Activated effector memory CD4-positive, alpha-beta T cell treated with anti-CD3 and anti-CD28 coated beads, Interleukin-2, amount 50 U/mL, for 16 hours (primary cell): Measurements from ENCODE around the gene NOP10.
"Not testable (repeated sequence)": the region's sequence is repeated elsewhere in the genome, so short reads cannot be mapped to it uniquely, and the experiment has no call there.

Experiments used
- DNase-seq: peaks from one replicate; pipeline ENCODE4 v3.0.0-alpha.2; 2020

Gene NOP10

DNA sequence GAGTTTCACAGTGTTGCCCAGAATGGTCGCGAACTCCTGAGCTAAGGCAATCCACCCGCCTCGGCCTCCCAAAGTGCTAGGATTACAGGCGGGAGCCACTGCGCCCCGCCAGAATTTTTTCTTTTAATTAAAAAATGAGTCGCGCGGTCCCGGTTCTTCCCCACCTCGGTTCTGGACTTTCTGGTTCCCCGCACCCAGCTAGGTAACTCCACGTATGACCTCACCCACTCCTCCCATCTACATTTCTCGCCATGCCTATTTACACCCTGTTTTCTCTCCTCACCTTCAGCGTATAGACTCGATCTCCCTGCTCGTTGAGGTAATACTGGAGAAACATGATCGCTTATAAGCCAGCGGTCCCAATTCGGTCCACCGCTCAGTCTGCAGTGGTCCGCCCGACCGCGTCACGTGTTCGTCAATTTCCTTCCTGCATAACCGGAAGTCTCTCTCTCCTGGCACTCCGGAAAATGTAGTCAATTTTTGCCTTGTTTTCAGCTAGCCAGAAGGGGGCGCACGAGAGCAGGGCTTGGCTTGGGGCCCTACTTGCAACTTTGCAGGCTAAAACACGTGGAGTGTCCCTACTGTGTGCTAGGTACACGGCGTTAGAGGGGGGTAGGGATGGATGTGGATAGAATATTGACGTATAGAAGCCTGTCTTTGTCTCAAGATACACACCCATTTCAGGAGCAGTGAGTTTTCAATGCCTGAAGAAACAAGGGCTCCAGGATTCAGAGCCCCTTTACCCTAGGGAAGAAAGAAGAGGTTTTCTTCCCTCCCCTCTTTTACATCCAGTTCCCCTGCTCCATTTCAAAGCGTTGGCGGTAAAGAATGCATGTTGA is at the start of gene NOP10, which contains the start of gene NUTM1:
TSS of gene NOP10 (minus strand) at position 400 of the 839 bp plus-strand sequence. CDS start at position 337, 63 bp downstream.
TSS of gene NUTM1 (plus strand) at position 579 of the 839 bp plus-strand sequence. CDS start 382 bp downstream, outside the sequence.
- DNase-seq = peak; percentile 98

DNA sequence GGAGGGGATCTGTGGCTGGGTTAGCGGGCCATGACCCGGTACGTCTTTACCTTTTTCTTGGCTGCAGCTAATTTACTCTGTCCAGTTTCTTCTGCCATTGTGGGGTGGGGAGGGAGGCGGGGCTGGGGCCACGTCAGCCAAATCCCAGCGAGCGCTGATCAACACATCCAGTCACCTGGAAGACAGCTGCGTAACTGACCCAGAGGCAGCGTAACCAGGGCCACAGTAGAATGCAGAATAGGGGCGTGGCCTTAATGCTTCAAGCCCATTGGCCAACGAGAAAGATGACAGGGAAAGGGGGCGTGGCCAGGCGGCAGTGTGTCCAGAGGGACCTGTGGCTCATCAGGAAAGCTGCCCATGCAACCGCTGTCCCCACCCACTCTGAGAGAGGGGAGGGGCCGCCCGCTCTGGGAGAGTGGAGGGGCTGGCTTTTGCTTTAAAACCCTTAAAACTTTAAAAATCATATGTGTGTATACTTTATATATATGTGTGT is 46.7 kb upstream of the NOP10 start:
- not testable (repeated sequence) for DNase-seq

DNA sequence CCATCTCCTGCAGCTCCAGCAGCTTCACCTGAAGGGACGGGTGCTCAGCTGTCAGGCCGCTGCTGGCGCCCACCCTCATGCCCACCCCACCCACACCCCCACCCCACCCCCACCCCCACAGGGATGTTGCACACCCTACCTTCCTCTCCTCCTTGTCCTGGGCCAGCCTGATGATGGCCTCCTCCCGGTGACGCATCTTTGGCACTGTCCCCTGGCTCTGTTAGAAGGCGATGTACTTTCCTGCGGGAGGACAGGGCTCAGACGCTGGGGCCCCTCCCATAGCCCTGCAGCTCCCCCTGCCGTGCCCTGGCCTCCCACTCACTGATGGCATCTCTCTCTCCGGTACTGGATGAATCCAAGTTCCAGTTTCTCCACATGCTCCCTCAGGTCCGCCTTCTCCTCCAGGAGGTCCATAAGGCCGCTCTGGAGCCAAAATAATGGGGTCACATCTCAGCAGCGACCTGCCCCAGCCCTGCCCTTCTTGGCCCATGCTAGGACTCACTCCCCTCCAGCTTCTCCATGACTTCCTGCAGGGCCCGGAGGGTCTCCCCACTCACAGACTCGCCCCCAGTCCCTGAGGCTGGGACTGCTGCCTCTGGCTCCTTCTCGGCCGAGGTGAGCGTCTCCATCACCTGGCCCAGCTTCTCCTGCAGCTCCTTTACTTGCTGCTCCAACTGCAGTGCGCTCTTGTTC is 39.0 kb upstream of the NOP10 start:
- DNase-seq = not testable (repeated sequence)

DNA sequence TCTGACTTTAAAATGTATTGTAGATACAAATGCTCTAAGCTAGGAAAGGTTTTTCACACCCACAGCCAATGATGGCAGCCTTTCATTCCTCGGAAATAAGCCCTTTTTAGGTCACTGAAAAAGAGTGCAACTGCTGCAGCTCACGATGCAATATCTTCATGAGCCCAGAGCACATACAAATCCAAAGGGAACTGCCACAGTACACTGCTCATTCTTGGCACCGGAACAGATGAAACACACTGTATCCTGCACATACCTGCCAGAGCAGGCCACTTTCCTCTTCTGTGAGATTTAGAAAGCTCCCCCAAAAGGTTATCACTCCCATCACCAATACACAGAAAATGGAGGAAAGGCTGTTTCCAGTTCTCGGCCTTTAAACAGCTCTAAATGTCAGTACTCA is 37.6 kb upstream of the NOP10 start:
- DNase-seq = not testable (repeated sequence)

DNA sequence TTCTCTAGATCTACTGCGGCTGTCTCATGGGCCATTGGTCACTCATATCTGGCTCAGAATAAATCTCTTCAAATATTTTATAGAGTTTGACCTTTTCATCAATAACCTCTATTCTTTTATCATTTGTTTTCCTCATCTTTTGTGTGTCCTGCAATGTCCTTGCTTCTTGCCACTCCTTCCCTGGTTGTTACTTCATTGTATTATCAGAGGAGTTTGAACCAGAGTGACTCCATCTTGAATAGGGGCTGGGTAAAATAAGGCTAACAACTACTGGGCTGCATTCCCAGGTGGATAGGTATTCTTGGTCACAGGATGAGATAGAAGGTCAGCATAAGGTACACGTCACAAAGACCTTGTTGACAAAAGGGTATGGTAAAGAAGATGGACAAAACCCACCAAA is 33.9 kb upstream of the NOP10 start:
- no peak for DNase-seq

DNA sequence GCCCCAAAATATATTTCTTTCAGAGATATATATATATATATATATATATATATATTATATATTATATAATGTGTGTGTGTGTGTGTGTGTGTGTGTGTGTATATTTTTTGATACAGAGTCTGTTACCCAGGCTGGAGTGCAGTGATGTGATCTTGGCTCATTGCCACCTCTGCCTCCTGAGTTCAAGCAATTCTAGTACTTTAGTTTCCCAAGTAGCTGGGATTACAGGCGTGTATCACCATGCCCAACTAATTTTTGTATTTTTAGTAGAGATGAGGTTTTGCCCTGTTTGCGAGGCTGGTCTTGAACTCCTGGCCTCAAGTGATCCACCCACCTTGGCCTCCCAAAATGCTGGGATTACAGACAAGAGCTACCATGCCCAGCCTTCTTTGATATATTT is 32.6 kb upstream of the NOP10 start:
- DNase-seq = not testable (repeated sequence)

DNA sequence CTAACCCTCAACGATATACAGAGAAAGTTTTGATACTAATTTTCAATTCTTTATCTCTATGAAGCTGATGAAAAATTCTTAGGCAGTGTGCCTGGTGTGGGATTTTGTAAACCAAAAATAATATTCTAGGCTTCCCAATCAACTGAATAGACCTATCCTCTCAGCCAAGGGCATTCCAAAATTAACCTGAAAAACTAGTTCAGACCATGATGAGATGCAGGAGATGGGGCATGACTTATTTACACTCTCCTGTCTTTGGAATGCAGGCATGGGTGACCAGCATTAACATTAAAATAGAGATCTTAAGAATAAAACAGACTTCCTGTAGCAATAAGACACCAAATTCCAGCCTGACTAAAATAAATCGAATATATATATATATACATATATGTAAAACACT is 31.9 kb upstream of the NOP10 start:
- DNase-seq = no peak

DNA sequence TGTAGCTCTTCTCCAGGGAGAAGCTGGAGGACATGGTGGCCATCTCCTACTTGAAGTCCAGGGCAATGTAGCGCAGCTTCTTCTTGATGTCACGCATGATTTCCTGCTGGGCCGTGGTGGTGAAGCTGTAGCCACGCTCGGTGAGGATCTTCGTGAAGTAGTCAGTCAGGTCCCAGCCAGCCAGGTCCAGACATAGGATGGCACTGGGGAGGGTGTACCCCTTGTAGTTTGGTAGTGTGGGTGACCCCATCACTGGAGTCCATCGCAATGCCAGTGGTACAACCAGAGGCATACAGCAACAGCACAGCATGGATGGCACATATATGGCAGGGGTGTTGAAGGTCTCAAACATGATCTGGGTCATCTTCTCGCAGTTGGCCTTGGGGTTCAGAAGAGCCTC is 31.0 kb upstream of the NOP10 start:
- DNase-seq = no peak

DNA sequence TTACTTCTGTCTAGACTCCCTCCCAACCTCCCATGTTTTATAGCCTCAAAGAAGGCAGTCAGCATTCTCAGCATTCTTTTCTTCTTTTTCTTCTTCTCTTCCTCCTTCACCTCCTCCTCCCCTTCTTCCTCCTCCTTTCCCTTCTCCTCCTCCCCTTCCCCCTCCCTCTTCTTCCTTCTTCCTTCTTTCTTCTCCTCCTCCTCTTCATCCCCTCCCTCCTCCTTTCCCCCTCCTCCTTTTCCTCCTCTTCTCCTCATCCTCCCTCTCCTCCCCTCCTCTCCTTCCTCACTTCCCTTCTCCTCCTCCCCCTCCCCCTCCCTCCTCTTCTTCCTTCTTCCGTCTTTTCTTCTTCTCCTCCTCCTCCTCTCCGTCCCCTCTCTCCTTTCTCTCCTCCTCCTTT is 27.7 kb upstream of the NOP10 start:
- no peak for DNase-seq

DNA sequence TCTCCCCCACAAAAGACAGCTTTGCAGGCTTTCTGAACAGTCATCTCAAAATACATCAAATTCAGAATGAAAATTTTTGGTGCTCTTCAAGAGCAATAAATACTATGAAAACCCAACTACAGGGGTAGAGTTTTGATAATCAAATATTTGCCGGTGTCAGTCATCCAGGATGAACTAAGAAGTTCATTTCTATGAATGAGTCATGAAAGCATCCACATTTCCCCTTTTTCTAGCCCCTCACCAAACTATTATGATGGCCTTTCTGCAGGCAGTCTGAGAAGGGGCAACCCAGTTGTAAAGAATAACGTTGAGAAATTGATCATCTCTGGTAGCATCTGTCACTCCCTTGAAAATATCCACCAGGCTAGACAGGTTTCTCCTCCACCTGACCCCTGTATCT is 27.2 kb upstream of the NOP10 start:
- DNase-seq = no peak

DNA sequence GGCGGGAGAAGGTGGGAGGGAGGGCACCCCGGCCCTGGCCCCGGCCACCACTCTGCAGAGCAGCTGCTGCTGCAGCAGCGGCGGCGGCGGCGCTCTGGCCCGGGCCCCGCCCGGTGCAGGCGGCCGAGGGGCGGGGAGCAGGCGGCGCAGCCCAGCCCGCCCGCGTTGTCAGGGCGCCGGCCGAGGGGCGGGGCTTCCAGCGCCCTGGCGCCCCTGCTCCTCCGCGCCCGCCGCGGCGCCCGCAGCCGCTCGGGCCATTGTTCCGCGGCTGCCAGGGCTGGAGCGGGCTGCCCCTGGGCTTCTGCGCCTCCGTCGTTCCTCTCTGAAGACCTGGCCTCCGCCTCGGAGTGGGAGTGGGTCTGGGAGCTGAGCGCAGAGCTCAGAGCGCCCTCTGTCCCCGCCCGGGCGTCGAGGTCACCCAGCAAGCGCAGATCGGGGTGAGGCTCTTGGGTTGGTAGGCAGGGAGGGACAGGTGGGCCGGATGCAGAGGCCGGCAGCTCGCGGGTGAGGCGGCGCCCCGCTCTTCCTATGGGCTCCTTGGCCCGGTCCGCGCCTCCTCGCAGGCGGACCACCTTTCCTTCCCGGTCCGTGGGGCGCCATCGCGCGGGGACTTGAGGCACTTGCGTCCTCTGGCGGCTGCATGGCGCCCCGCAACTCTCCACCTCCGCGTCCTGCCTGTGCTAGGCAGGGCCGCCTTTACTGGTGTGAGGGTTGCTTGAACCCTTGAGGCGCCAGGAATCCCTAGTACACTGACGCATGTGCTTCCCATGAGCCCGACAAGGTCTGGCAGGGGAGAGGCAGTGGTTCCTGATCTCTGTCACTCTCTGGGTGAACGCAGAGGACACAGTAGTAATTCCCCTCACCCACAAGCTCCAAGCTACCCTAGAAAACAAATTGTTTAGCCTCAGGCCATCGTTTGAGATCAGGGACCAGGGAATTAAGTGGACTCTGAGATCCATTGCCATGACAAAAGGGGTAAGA is 24.5 kb upstream of the NOP10 start, which contains the start of gene LPCAT4:
TSS of gene LPCAT4 (minus strand) at position 96 of the 981 bp plus-strand sequence. CDS start 96 bp downstream, outside the sequence.
- DNase-seq = peak; percentile 95

DNA sequence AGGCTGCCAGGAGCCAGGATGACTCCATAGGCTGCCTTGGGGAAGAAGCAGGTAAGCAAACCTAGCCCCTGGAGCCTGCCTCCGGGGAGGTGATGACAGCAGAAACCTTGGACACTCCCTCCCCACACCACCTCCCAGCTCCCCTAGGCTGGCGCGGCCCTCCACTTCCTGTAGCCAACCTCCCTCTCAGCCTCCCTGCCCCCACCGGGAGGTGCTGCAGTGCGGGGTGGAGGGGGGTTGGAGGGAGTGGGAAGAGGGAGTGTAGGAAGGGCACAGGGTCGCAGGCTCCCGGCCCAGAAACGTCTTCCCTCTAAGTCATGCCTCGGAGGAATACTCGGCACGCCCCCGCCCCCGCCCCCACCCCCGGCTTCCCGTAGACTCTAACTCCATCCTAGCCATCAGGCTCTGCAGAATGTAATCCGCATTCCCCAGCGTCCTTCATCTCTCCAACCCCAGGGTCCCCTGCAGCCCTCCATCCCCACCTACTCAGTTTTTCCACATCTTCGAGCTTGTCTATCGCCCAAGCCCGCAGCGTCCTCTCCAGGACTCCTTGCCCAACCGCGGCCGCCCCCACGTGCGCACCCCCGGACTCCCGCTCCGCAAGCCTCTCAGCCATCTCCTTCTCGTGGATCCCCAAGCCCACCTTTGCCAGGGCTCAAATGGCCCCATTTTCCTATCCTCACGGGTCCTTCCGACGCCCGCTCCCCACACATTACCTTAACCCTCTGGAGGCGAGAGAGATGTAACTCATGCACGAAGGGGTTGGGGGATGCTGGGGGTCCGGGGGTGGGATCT is 23.5 kb upstream of the NOP10 start:
- peak; percentile 85 for DNase-seq

DNA sequence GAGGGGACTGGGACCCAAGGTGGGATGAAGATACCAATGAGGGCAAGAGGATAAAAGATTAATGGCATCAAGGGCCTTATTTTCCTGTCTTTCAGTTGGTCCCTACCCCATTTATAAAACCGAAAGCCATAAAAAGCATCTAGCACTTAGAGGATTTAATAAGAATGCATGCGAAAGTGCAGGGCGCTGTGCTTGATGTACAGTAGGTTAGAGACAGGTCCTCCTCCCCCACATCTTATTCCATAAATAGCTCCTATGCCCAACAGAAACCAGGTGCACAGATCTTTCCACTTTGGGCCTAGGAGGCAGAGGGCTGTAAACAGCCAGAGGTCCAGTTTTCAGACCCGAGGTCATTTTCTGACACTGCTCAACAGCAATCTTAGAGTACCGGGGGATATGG is 22.9 kb upstream of the NOP10 start:
- no peak for DNase-seq

DNA sequence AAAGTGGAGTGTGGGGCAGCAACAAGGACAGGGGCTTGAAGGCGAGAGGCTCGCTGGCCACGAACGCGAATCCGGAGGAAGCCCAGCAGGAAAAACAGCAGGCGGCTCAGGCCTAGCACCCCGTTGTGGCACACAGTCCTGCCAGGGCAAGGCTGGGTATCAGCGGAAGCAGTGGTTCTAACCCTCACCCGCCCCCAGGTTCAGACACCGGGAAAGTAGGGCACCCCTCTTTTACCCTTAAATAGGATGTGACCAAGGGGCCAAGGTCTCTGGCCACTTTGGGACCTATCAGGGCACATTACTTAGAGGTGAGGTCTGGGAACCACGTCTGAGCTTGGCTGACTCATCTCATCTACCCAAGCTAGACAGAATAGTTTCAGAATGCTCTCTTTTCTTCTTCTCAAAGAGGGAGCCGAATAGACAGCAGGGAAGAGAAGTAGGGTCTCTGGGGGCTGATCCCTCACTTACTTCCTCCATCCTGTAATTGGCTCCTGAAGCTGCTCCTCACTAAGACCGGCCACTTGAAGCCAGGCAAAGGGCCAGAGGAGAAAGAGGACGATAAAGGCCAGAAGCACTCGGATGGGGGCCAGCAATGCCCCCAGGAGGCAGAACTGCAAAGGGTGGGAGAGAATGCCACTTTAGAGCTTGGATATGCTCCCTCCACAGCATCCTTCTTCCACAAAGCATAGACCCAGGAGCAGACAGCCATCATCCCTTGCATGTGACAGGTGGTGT is 22.3 kb upstream of the NOP10 start:
- no peak for DNase-seq

DNA sequence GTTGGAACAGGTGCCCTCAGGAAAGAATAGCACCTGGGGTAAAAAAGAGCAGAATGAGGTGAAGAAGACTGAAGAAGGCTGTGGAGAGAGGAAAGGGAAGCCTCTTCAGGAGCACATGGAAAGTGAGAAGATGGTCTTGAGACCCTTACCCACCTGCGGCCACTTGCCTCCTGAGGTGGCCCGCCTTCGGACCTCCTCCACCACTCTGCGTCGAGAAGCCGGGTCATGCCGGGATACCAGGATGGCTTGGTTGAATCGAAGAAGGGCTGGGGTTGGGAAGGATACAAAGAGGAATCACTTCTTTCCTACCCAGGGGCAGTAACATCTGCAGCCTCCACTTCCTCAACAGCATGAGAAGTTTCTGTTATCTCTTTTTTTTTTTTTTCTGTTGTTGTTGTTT is 21.1 kb upstream of the NOP10 start:
- DNase-seq = no peak

DNA sequence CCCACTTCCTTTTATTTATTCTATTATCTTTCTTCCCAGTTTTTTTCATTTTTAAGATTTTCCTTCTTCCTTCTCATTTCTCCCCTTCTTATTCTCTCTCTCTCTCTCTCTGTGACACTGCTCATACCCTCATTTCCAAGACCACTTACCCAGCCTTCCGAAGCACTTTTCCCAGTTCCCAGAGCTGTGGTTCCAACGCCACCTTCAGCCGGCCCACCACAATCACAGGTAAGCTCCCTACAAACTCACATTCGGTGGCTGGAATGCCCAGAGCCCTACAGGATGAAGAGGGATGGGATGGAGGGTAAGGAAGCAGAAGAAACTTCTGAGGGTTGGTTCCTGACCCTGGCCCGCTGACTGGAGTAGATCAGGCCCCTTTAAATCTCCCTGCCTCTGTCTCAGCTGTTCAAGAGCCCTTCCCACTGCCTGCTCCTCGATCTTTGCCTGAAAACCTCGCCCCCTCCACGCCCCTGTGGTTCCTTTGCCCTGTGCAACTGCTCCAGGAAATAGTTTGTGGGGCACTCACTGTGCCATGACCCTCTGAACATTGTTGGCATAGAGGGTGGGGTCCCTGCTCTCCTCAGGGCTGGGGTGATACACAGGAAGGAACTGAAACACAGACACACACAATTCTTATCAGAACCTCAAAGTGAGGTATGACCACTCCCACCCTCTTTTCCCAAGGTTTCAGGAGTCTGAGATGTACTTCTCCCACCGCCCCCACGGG is 19.3 kb upstream of the NOP10 start:
- DNase-seq = no peak

DNA sequence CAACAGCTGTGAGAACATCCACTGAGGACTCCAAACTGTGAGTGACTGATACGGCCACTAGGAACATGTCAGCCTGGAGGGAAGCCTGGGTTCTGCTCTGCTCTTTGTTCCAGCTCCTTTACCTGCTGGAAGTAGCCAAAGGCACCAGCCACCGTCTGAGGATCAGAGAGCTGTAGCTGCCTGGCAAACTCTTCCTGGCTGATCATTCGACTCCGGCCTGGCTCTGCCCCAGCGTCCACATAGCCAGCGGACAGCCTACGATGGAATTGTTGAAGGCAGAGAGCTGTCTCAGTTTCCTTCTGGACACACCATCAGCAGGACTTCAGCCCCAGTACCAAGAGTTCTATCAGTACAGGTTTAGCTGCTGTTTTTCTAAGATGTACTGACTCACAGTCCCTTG is 18.3 kb upstream of the NOP10 start:
- DNase-seq = no peak

DNA sequence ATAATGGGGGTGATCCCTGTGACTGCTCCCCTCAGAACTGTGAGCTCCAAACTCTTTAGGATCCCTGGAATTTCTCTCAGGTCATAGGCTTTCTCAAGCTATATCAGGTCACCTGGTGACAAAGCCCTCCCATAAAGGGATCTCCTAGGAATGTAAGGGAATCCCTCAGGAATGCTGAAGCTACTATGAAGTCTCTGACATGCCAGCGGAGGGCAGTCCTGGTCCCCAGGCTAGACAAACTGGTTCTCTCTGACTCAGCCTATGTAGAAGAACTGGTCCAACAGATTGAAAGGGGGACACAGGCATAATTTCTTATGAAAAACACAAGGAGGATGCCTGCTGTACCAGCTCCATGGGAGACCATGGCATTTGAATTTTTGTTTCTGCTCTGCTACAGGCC is 17.4 kb upstream of the NOP10 start:
- DNase-seq = no peak

DNA sequence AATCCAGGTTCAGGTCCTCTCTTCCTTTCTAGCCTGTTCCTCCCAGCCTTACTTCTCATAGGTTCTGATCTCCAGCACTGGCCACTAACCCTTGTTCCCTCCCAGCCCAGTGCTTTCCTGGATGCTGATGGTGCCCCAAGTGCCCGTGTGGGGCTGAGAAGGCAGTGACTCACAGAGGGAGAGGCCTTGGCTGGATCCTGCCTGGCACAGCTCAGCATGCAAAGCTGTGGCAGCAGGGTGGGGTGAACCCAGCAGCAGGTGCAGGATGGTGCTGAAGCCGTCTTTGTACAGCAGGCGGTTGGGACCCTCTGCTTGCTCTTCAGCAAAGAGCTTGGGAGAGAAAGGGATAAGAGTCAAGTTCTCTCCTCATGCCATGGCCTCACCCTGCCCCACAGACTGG is 16.5 kb upstream of the NOP10 start:
- DNase-seq = no peak

DNA sequence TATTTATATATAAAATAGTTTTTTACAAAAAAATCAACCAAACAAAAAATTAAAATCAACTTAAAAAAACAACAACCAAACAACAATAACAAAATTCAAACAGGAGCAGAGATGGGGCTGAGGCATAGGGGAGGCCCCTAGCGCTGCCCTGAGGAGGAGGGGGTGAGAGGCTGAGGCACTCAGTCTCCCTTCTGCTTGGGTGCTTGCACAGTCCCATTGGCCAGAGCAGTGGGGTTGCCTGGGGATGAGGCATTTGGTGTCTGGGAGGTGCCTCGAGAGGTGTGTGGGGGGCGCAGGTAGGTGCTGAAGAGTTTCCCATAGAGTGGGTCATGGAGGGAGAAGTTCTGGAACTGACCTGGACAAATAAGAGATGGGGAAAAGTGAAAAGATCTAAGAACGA is 16.0 kb upstream of the NOP10 start:
- no peak for DNase-seq
